VCaP (cell line): ENCODE measurements around the gene ZBTB38.

Experiments used
- H3K27ac ChIP-seq: fragments of 450-650 bp; 2 replicates; pipeline ENCODE4 v1.5.1; 2017
- TF ChIP-seq, protein P1 (sequence below): fragments of 450-650 bp; conservative IDR thresholded peaks from 2 replicates; pipeline ENCODE4 v1.5.1; 2017; ENCODE audit warnings: mild to moderate bottlenecking, moderate library complexity

ZBTB38 gene

GRCh38 chr3:141349711-141350110, 18.6 kb upstream of the ZBTB38 start:
- H3K27ac ChIP-seq, result no peak overlapping the region
- TF ChIP-seq, protein P1, sequence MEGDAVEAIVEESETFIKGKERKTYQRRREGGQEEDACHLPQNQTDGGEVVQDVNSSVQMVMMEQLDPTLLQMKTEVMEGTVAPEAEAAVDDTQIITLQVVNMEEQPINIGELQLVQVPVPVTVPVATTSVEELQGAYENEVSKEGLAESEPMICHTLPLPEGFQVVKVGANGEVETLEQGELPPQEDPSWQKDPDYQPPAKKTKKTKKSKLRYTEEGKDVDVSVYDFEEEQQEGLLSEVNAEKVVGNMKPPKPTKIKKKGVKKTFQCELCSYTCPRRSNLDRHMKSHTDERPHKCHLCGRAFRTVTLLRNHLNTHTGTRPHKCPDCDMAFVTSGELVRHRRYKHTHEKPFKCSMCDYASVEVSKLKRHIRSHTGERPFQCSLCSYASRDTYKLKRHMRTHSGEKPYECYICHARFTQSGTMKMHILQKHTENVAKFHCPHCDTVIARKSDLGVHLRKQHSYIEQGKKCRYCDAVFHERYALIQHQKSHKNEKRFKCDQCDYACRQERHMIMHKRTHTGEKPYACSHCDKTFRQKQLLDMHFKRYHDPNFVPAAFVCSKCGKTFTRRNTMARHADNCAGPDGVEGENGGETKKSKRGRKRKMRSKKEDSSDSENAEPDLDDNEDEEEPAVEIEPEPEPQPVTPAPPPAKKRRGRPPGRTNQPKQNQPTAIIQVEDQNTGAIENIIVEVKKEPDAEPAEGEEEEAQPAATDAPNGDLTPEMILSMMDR, result no peak

GRCh38 chr3:141350666-141351065, 17.6 kb upstream of the ZBTB38 start:
- H3K27ac ChIP-seq, result no peak overlapping the region
- TF ChIP-seq, protein P1, result no peak

DNA sequence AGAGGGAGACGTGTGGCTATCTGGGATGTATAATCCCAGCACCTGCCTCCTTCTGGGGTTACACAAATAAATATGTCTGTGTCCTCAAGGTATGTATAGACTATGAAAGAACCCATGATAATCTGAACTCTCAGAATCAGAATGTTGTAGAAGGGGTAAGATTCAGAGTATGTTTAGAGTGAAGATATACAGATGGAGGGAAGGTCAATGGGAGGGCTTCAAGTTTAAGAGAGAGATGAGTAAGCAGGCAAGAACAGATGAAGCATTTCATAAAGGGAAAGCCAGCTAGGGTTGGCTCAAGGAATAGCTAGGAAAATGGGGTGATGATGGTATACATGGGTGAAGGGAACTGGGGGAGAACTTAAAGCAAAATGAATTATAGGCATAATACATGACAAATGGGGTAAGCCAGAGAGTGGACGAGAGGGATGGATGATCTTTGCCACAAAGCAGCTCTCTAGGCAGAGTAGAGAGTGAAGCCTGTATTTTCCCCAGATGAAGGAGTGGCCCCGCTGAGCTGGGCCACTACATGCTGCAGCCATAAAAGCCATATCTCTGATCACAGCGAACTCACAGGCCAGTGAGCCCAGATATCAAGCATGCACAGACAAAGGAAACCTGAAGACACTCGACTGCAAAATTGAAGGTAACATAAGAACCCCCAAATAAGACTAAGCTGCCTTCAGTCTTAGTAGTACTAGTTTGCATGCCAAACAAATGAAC, 15.9 kb upstream of the ZBTB38 start:
- TF ChIP-seq, protein P1, result no peak
- no peak overlapping the region for H3K27ac ChIP-seq

DNA sequence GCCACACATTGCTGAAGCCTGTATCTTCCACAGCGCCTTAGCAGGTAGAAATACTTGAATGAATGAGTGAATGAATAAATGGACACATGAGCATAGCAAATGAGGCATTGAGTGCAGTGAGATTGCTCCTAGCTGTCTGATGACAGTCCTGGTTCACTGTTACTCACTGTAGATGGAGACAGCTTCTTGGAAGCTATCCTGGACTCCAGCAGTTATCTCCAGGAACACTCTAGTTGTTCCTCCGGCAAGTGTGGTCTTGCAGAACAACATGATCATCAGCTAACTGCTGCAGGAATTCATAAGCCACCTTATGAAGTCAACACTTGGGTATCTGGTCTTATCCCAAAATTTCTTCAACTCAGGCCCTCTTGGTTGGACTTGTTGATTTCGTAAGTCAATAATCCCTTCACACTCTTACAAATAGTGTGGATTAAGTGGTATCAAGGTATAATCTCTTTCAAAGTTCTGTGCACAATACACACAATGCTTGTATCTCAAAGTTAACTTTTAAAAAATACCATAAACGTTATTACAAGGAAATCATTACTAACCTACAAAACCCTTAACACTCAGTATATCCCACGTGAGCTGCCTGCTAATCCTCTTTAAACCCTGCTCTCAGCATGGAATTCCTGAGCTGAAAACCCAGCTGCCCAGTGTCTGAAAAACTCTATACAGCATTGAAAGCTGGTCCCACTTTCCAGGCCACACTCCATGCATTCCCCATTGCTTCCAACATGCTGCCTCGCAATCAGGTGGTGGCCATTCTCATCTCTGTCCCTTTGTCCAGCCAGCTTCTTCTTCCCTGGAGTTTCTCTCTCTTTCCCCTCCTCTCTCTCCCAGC, 14.4 kb upstream of the ZBTB38 start:
- H3K27ac ChIP-seq, result no peak overlapping the region
- TF ChIP-seq, protein P1, result no peak

GRCh38 chr3:141354517-141354916, 13.8 kb upstream of the ZBTB38 start:
- TF ChIP-seq, protein P1, result no peak
- H3K27ac ChIP-seq, result no peak overlapping the region

- no peak overlapping the region for H3K27ac ChIP-seq
- TF ChIP-seq, protein P1, result no peak
These were observed 13.1 kb upstream of the ZBTB38 start for GRCh38 chr3:141355242-141355641.

DNA sequence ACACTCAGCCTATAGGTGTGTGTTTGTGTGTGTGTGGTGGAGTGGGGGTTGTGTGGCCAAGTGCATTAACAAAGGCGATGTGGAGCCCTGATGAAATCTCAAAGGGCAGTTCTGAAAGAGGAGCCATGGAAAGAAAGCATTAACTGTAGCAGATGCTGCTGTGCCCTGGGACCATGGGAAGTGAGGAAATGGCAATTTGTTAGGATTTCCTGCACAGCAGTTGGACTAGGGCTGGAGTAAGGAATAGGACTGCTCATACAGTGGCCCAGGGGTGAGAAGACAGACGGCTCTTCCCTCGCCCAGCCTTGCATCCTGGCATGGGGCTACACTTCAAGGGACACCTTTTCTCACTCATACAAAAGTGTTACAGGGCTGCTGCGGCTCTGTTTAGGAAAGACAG, 12.3 kb upstream of the ZBTB38 start:
- TF ChIP-seq, protein P1, result no peak
- H3K27ac ChIP-seq, result no peak overlapping the region
